Activated CD4-positive, alpha-beta T cell treated with anti-CD3 and anti-CD28 coated beads, Interleukin-2, amount 50 U/mL, for 4 hours (primary cell): ENCODE results near the gene STX16.
"Not testable (repeated sequence)": the region's sequence is repeated elsewhere in the genome, so short reads cannot be mapped to it uniquely, and the experiment has no call there.

Source experiments
- DNase-seq, 2 experiments: peaks; one replicate each; pipeline ENCODE4 v3.0.0-alpha.2; 2020

The STX16 gene

GRCh38 chr20:58637466-58638213 is 13.4 kb upstream of the STX16 start:
- DNase-seq: no peak

- DNase-seq: no peak
Measured at GRCh38 chr20:58638467-58639181, 12.5 kb upstream of the STX16 start.

GRCh38 chr20:58639182-58640146 is 11.6 kb upstream of the STX16 start:
- no peak for DNase-seq

- no peak for DNase-seq
Measured at GRCh38 chr20:58640446-58640845, 10.6 kb upstream of the STX16 start.

- DNase-seq: no peak
Measured at GRCh38 chr20:58642441-58642840, 8.6 kb upstream of the STX16 start.

GRCh38 chr20:58642896-58643295 is 8.2 kb upstream of the STX16 start:
- DNase-seq: not testable (repeated sequence)

- DNase-seq: no peak
Measured at GRCh38 chr20:58645412-58645968, 5.6 kb upstream of the STX16 start.

- DNase-seq: no peak
Measured at GRCh38 chr20:58646257-58646656, 4.8 kb upstream of the STX16 start.

- DNase-seq: no peak
Measured at GRCh38 chr20:58646703-58647102, 4.4 kb upstream of the STX16 start.

- no peak for DNase-seq
Measured at GRCh38 chr20:58647162-58647795, 3.8 kb upstream of the STX16 start.

GRCh38 chr20:58647796-58648501 is 3.1 kb upstream of the STX16 start:
- no peak for DNase-seq

- DNase-seq: not testable (repeated sequence)
Measured at GRCh38 chr20:58648502-58648825, 2.6 kb upstream of the STX16 start.

GRCh38 chr20:58649288-58650180 is 1.5 kb upstream of the STX16 start:
- no peak for DNase-seq

GRCh38 chr20:58650181-58650775 is 805 bp upstream of the STX16 start:
- DNase-seq: peak; percentile 32 to 41

GRCh38 chr20:58651559-58651945 is 469 bp downstream of the STX16 start:
- DNase-seq: no peak

- DNase-seq: peak; percentile 52 to 57
Measured at GRCh38 chr20:58651946-58652605, 993 bp downstream of the STX16 start.

GRCh38 chr20:58652606-58653294 is 1.7 kb downstream of the STX16 start:
- no peak for DNase-seq

- DNase-seq: no peak
Measured at GRCh38 chr20:58654337-58654736, 3.3 kb downstream of the STX16 start.
